Keratinocyte (primary cell): Measurements from ENCODE around the gene RHCE. TPM values are rescaled to one million over a fixed set of nuclear protein-coding genes. Genes with fewer than 3 reads are reported as not detected.
"Not testable (repeated sequence)": the region's sequence is repeated elsewhere in the genome, so short reads cannot be mapped to it uniquely, and the experiment has no call there.

ENCODE experiments used
- DNase-seq: peaks from one replicate; pipeline ENCODE4 v3.0.0-alpha.2; 2011; ENCODE audit warnings: low read depth, missing footprints, low spot score
- FAIRE-seq: peaks from 2 replicates; lab custom pipeline; 2011; peaks lifted over from hg19 to GRCh38; lab: Jason Lieb, UNC
- H2AFZ ChIP-seq: 2 replicates; pipeline ENCODE4 v1.6.0; 2012; ENCODE audit warnings: low read length, control low read depth, inconsistent platforms; ENCODE audit not compliant: control insufficient read depth
- H3K27ac ChIP-seq: 2 replicates; pipeline ENCODE4 v1.5.1; 2011; ENCODE audit warnings: low read length; ENCODE audit not compliant: control insufficient read depth, insufficient read depth
- H3K27me3 ChIP-seq: 3 replicates; pipeline ENCODE4 v1.6.0; 2011; ENCODE audit warnings: low read length; ENCODE audit not compliant: control insufficient read depth, insufficient read depth; ENCODE audit errors: extremely low read depth
- H3K36me3 ChIP-seq, 2 experiments: 2 replicates in 1 of 2; 3 replicates in 1 of 2; pipeline ENCODE4 v1.5.1; 2011; ENCODE audit warnings: low read length in 2 of 2, mild to moderate bottlenecking in 1 of 2; ENCODE audit not compliant: control insufficient read depth in 2 of 2, insufficient read depth in 2 of 2; ENCODE audit errors: extremely low read depth in 1 of 2
- H3K4me1 ChIP-seq: 3 replicates; pipeline ENCODE4 v1.5.1; 2011; ENCODE audit warnings: low read length; ENCODE audit not compliant: control insufficient read depth, insufficient read depth; ENCODE audit errors: extremely low read depth
- H3K4me2 ChIP-seq: 3 replicates; pipeline ENCODE4 v1.6.0; 2011; ENCODE audit warnings: low read depth, low read length; ENCODE audit not compliant: control insufficient read depth, insufficient read depth; ENCODE audit errors: extremely low read depth
- H3K4me3 ChIP-seq, 3 experiments: fragments of 200-600 bp in 1 of 3; sonication (generic) in 1 of 3; 2 replicates in 2 of 3; 3 replicates in 1 of 3; pipeline ENCODE4 v1.5.1; 2011 to 2016; ENCODE audit warnings: low read length in 3 of 3, mild to moderate bottlenecking in 3 of 3, control low read depth in 2 of 3, inconsistent platforms in 1 of 3, low read depth in 1 of 3, mixed read lengths in 1 of 3, mixed run types in 1 of 3, moderate library complexity in 1 of 3; ENCODE audit not compliant: control insufficient read depth in 2 of 3, insufficient read depth in 2 of 3; ENCODE audit errors: extremely low read depth in 1 of 3
- H3K79me2 ChIP-seq: 2 replicates; pipeline ENCODE4 v1.6.0; 2012; ENCODE audit warnings: low read length; ENCODE audit not compliant: control insufficient read depth, insufficient read depth
- H3K9ac ChIP-seq: 3 replicates; pipeline ENCODE4 v1.6.0; 2011; ENCODE audit warnings: low read length; ENCODE audit not compliant: control insufficient read depth, insufficient read depth; ENCODE audit errors: extremely low read depth
- H3K9me1 ChIP-seq: 3 replicates; pipeline ENCODE4 v1.6.0; 2011; ENCODE audit warnings: low read length; ENCODE audit not compliant: control insufficient read depth, insufficient read depth; ENCODE audit errors: extremely low read depth
- H3K9me3 ChIP-seq: 2 replicates; pipeline ENCODE4 v1.5.1; 2012; ENCODE audit warnings: low read depth, low read length; ENCODE audit not compliant: control insufficient read depth
- H4K20me1 ChIP-seq: 3 replicates; pipeline ENCODE4 v1.6.0; 2011; ENCODE audit warnings: low read length; ENCODE audit not compliant: control insufficient read depth, insufficient read depth; ENCODE audit errors: extremely low read depth
- dilution Hi-C: fragments of 300-500 bp; cut with MboI; formaldehyde crosslinking; loops from one replicate; pipeline ENCODE4 v1.7.0; 2020; ENCODE audit warnings: low sequenced_read_pairs; ENCODE audit not compliant: extremely low pct_ligation_motif_present
- polyA plus RNA-seq, 5 experiments: library from polyadenylated mRNA; depleted of rRNA in 3 of 5; stranded (reverse) in 3 of 5; stranded (forward) in 1 of 5; unstranded in 1 of 5; fragments of >200 nt; gene quantifications; 1 replicate in 1 of 5; 2 replicates in 3 of 5; 3 replicates in 1 of 5; pipeline versions ENCODE4 v1.2.1 to v1.2.3, GENCODE V29; 2011 to 2012; ENCODE audit warnings: missing spikeins in 2 of 5, low read depth in 1 of 5, low replicate concordance in 1 of 5

RHCE gene
- polyA plus RNA-seq, 1 donor (not counting 4 experiments of a cell fraction or from before 2014, with no cell fraction given): 0.20 TPM

GRCh38 chr1:25414578-25414977 lies 6.0 kb downstream of the RHCE start:
- H3K27me3 ChIP-seq, H3K27ac ChIP-seq, dilution Hi-C loops, H3K4me1 ChIP-seq, H4K20me1 ChIP-seq, H3K9me1 ChIP-seq, H3K4me3 ChIP-seq, H3K36me3 ChIP-seq, H3K9me3 ChIP-seq, H3K79me2 ChIP-seq, H2AFZ ChIP-seq, DNase-seq, H3K4me2 ChIP-seq, FAIRE-seq, H3K9ac ChIP-seq: not testable (repeated sequence)

- H4K20me1 ChIP-seq, H3K4me3 ChIP-seq, H2AFZ ChIP-seq, H3K4me1 ChIP-seq, H3K36me3 ChIP-seq, H3K9me3 ChIP-seq, H3K9ac ChIP-seq, H3K27ac ChIP-seq, H3K79me2 ChIP-seq, DNase-seq, FAIRE-seq, H3K9me1 ChIP-seq, H3K4me2 ChIP-seq, dilution Hi-C loops, H3K27me3 ChIP-seq: not testable (repeated sequence)
Measured at GRCh38 chr1:25414157-25414556, 6.5 kb downstream of the RHCE start.

- H3K9me1 ChIP-seq, H2AFZ ChIP-seq, DNase-seq, H3K79me2 ChIP-seq, H3K4me2 ChIP-seq, H3K4me1 ChIP-seq, H4K20me1 ChIP-seq, dilution Hi-C loops, H3K27ac ChIP-seq, H3K4me3 ChIP-seq, H3K27me3 ChIP-seq, H3K36me3 ChIP-seq, H3K9me3 ChIP-seq, H3K9ac ChIP-seq, FAIRE-seq: not testable (repeated sequence)
Measured at GRCh38 chr1:25412872-25413623, 7.6 kb downstream of the RHCE start.

- FAIRE-seq, H3K9ac ChIP-seq, H3K9me1 ChIP-seq, H4K20me1 ChIP-seq, H3K9me3 ChIP-seq, H3K4me2 ChIP-seq, H3K36me3 ChIP-seq, DNase-seq, H2AFZ ChIP-seq, H3K79me2 ChIP-seq, H3K4me1 ChIP-seq, H3K4me3 ChIP-seq, H3K27ac ChIP-seq, H3K27me3 ChIP-seq, dilution Hi-C loops: not testable (repeated sequence)
Measured at GRCh38 chr1:25409641-25410427, 10.8 kb downstream of the RHCE start.
